BJ (cell line): Measurements from ENCODE around the gene ARVCF. TPM values are rescaled to one million over a fixed set of nuclear protein-coding genes. Genes with fewer than 3 reads are reported as not detected.

ENCODE experiments used
- CTCF ChIA-PET: fragments of 350-600 bp; formaldehyde crosslinking; extraction: SDS; loops from one replicate; lab custom pipeline; 2021; ENCODE audit warnings: antibody characterized with exemption, inconsistent platforms; lab: Yijun Ruan, JAX
- POLR2A ChIA-PET: fragments of 300-600 bp; sonication (Branson Sonifier 250); formaldehyde crosslinking; extraction: SDS; loops from one replicate; lab custom pipeline; 2021; ENCODE audit warnings: antibody characterized with exemption; lab: Charles Lee
- DNase-seq: peaks from one replicate; pipeline ENCODE4 v3.0.0-alpha.2; 2011; ENCODE audit warnings: low read depth
- H3K27me3 ChIP-seq: 2 replicates; pipeline ENCODE4 v1.6.0; 2011; ENCODE audit warnings: low read length; ENCODE audit not compliant: control insufficient read depth, insufficient read depth
- H3K36me3 ChIP-seq: 2 replicates; pipeline ENCODE4 v1.5.1; 2011; ENCODE audit warnings: low read length; ENCODE audit not compliant: control insufficient read depth, insufficient read depth
- H3K4me3 ChIP-seq: 2 replicates; pipeline ENCODE4 v1.5.1; 2011; ENCODE audit warnings: low read depth, mild to moderate bottlenecking, control low read depth, low read length
- polyA plus RNA-seq: library from polyadenylated mRNA; depleted of rRNA; stranded (reverse); fragments of >200 nt; gene quantifications from 2 replicates; pipeline ENCODE4 v1.2.3, GENCODE V29; 2011
- TF ChIP-seq, protein P1 (sequence below): IDR thresholded peaks from 2 replicates; pipeline ENCODE4 v1.5.1; 2011; ENCODE audit warnings: low read depth, mild to moderate bottlenecking, control low read depth, inconsistent platforms, low read length, moderate library complexity; ENCODE audit not compliant: insufficient read depth

ARVCF gene
- polyA plus RNA-seq, 1 experiment = 3.8 TPM

GRCh38 chr22:19948057-19948760 is 68.4 kb downstream of the ARVCF start:
- Histone ChIP-seq H3K36me3 (peaks cover 4% of the 10 kb centered on the region; the same call in 1 of the 2 replicates), H3K4me3 (no peak overlapping the region), H3K27me3 (no peaks in the 10 kb centered on the region)
- no peak for DNase-seq
- ChIA-PET POLR2A (no interaction called here), CTCF (interaction anchor here (0.6 to 2.6 kb wide), 15 partner anchors 9 to 268 kb away, joined by 3 to 10 read pairs (median 4); no protein-coding TSS in a partner anchor)
- TF ChIP-seq, protein P1, sequence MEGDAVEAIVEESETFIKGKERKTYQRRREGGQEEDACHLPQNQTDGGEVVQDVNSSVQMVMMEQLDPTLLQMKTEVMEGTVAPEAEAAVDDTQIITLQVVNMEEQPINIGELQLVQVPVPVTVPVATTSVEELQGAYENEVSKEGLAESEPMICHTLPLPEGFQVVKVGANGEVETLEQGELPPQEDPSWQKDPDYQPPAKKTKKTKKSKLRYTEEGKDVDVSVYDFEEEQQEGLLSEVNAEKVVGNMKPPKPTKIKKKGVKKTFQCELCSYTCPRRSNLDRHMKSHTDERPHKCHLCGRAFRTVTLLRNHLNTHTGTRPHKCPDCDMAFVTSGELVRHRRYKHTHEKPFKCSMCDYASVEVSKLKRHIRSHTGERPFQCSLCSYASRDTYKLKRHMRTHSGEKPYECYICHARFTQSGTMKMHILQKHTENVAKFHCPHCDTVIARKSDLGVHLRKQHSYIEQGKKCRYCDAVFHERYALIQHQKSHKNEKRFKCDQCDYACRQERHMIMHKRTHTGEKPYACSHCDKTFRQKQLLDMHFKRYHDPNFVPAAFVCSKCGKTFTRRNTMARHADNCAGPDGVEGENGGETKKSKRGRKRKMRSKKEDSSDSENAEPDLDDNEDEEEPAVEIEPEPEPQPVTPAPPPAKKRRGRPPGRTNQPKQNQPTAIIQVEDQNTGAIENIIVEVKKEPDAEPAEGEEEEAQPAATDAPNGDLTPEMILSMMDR = no peak

DNA sequence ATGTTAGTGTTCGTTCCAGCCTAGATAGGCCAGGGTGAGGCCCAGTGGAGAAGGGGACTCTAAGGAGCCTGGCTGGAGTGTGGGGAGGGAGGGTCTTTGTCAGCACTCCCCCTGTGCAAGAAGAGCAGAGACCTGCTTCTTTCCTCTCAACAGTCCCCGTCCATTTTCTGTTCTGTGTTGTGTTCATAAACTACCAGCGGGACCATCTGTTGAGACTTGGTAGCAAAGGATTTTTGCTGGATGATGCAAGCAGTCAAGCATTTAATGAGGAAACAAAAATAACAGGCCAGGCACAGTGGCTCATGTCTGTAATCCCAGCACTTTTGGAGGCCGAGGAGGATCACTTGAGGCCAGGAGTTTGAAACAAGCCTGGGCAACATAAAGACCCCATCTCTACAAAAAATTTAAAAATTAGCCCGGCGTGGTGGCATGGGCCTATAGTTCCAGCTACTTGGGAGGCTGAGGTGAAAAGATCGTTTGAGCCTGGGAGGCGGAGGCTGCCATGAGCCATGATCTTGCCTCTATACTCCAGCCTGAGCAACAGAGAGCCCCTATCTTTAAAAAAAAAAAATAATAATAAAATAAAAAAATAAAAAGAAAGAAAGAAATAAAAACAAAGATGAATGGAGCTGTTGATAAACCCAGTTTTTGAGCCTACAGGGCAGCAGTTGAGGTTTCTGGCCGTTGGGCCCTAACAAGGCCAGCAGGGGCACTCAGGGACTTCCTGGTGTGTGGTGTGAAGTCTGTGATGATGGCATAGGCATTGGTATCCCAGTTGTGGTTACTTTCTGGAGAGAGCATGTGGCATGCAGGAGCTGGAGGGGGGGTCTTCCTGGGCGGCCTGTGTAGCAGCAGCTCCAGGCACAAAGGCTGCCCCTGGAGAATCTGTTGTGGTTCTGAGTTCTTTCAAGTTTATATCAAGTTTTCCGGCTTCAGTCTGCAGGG is 73.3 kb downstream of the ARVCF start:
- ChIA-PET POLR2A (no interaction called here), CTCF (interaction anchor here (0.8 to 2.2 kb wide), 5 partner anchors 14 to 213 kb away, joined by 3 to 13 read pairs (median 4); no protein-coding TSS in a partner anchor)
- Histone ChIP-seq H3K36me3 (no peaks in the 10 kb centered on the region), H3K27me3 (no peaks in the 10 kb centered on the region), H3K4me3 (peak overlapping the region; percentile 52)
- TF ChIP-seq, protein P1 = peak; percentile 35
- peak; percentile 78 for DNase-seq

- H3K36me3 ChIP-seq = no peaks in the 10 kb centered on the region
- TF ChIP-seq, protein P1 = no peak
- CTCF ChIA-PET = interaction anchor here (0.5 to 2.3 kb wide), 5 partner anchors 12 to 1020 kb away, joined by 3 to 13 read pairs (median 4); no protein-coding TSS in a partner anchor
- no peak for DNase-seq
- POLR2A ChIA-PET = no interaction called here
- peak overlapping the region; percentile 52 for H3K4me3 ChIP-seq
- H3K27me3 ChIP-seq = no peaks in the 10 kb centered on the region
Measured at GRCh38 chr22:19942157-19943081, 74.2 kb downstream of the ARVCF start.

- DNase-seq = no peak
- TF ChIP-seq, protein P1 = no peak
- no peaks in the 10 kb centered on the region for H3K27me3 ChIP-seq
- ChIA-PET CTCF (interaction anchor here (0.7 to 2.3 kb wide), 4 partner anchors 11 to 210 kb away, joined by 3 to 8 read pairs (median 3); no protein-coding TSS in a partner anchor), POLR2A (interaction anchor here (0.6 kb wide), 1 partner anchor 21 kb away, joined by 8 read pairs; no protein-coding TSS in a partner anchor)
- peak within 1 kb of the TSS; percentile 52 for H3K4me3 ChIP-seq
- peaks cover under 1% of the 10 kb centered on the region; the same call in 1 of the 2 replicates for H3K36me3 ChIP-seq
Measured at GRCh38 chr22:19941365-19942082, 75.1 kb downstream of the ARVCF start, which contains the start of the genes COMT and TXNRD2. Gene COMT (plus strand): TSS chr22:19941772. CDS start chr22:19962527, 20,755 bp downstream. Gene TXNRD2 (minus strand): TSS chr22:19941818. CDS start chr22:19941803, 15 bp downstream.
